GM12891 (cell line): ENCODE measurements around the gene GALNT10.

ENCODE experiments used
- DNase-seq: peaks from one replicate; pipeline ENCODE4 v3.0.0; 2011; ENCODE audit warnings: low spot score; ENCODE audit not compliant: insufficient read length
- FAIRE-seq: peaks from 2 replicates; lab custom pipeline; 2011; peaks lifted over from hg19 to GRCh38; lab: Jason Lieb, UNC
- PAX5 ChIP-seq: IDR thresholded peaks from 2 replicates; pipeline ENCODE4 v1.6.1; 2011; ENCODE audit warnings: low read length, moderate library complexity, mild to moderate bottlenecking; ENCODE audit not compliant: insufficient read depth, severe bottlenecking
- POLR2A ChIP-seq: IDR thresholded peaks from 2 replicates; pipeline ENCODE4 v1.6.1; 2011; ENCODE audit warnings: low read depth, low read length, control low read depth
- POLR2AphosphoS5 ChIP-seq: IDR thresholded peaks from 2 replicates; pipeline ENCODE4 v1.6.1; 2011; ENCODE audit warnings: low read depth, low read length, control low read depth
- POU2F2 ChIP-seq: IDR thresholded peaks from 2 replicates; pipeline ENCODE4 v1.6.1; 2011; ENCODE audit warnings: low read depth, mild to moderate bottlenecking, control low read depth, low read length, moderate library complexity
- SPI1 ChIP-seq: IDR thresholded peaks from 2 replicates; pipeline ENCODE4 v1.6.1; 2011; ENCODE audit warnings: low read depth, low read length, control low read depth
- TAF1 ChIP-seq: IDR thresholded peaks from 2 replicates; pipeline ENCODE4 v1.6.1; 2011; ENCODE audit warnings: low read depth, low read length, control low read depth

Gene GALNT10

GRCh38 chr5:154342211-154342610 is 151.7 kb downstream of the GALNT10 start:
- no peak for FAIRE-seq
- no peak for DNase-seq
- TF ChIP-seq POLR2AphosphoS5 (no peak), POU2F2 (no peak), TAF1 (no peak), SPI1 (no peak), PAX5 (no peak)

GRCh38 chr5:154342963-154343362 is 152.4 kb downstream of the GALNT10 start:
- FAIRE-seq (no peak), DNase-seq (no peak)
- no peak for TF ChIP-seq TAF1
- TF ChIP-seq POU2F2: no peak
- no peak for TF ChIP-seq SPI1
- TF ChIP-seq PAX5: no peak
- TF ChIP-seq POLR2AphosphoS5: no peak
- TF ChIP-seq POLR2A: no peak

- DNase-seq (no peak), FAIRE-seq (no peak)
- TF ChIP-seq TAF1: no peak
- TF ChIP-seq POU2F2: no peak
- no peak for TF ChIP-seq PAX5
- TF ChIP-seq POLR2A: no peak
- TF ChIP-seq POLR2AphosphoS5: no peak
- no peak for TF ChIP-seq SPI1
These were observed 153.9 kb downstream of the GALNT10 start for GRCh38 chr5:154344461-154344860.

GRCh38 chr5:154345255-154345952 is 154.9 kb downstream of the GALNT10 start:
- no peak for DNase-seq
- peak; percentile 9 for FAIRE-seq
- TF ChIP-seq POLR2A: no peak
- TF ChIP-seq SPI1: no peak
- TF ChIP-seq POLR2AphosphoS5: no peak
- peak; percentile 60 for TF ChIP-seq PAX5
- TF ChIP-seq POU2F2: peak; percentile 37; the same call in 1 of the 2 replicates

- TF ChIP-seq PAX5 (no peak), POU2F2 (no peak), SPI1 (no peak), POLR2AphosphoS5 (no peak), TAF1 (no peak), POLR2A (no peak)
- no peak for DNase-seq
- no peak for FAIRE-seq
These were observed 155.9 kb downstream of the GALNT10 start for GRCh38 chr5:154346427-154346826.

GRCh38 chr5:154349626-154350264 is 159.2 kb downstream of the GALNT10 start:
- DNase-seq: no peak
- no peak for FAIRE-seq
- TF ChIP-seq POU2F2 (no peak), PAX5 (no peak), POLR2A (no peak), SPI1 (no peak), TAF1 (no peak), POLR2AphosphoS5 (no peak)

GRCh38 chr5:154351141-154351540 is 160.6 kb downstream of the GALNT10 start:
- TF ChIP-seq TAF1 (no peak), SPI1 (0 out of 2 replicates have a peak, but pooled peaks have one; percentile 9)
- DNase-seq (no peak), FAIRE-seq (peak; percentile 38)

GRCh38 chr5:154351566-154351965 is 161.0 kb downstream of the GALNT10 start:
- FAIRE-seq (peak; percentile 77), DNase-seq (no peak)
- no peak for TF ChIP-seq SPI1
- no peak for TF ChIP-seq TAF1
- TF ChIP-seq POLR2AphosphoS5: no peak
- no peak for TF ChIP-seq POLR2A
- no peak for TF ChIP-seq POU2F2
- TF ChIP-seq PAX5: no peak

- no peak for TF ChIP-seq POLR2AphosphoS5
- TF ChIP-seq POU2F2: no peak
- TF ChIP-seq SPI1: no peak
- TF ChIP-seq TAF1: no peak
- no peak for TF ChIP-seq POLR2A
- TF ChIP-seq PAX5: no peak
- FAIRE-seq: no peak
- DNase-seq: no peak
These were observed 162.5 kb downstream of the GALNT10 start for GRCh38 chr5:154352960-154353548.
